Lung (tissue), 16 donors: ENCODE measurements around the gene DST. TPM values are rescaled to one million over a fixed set of nuclear protein-coding genes. Genes with fewer than 3 reads are reported as not detected.

Experiments used
- ATAC-seq: fragments of 200-7000 bp; cut with Tn5 transposase; one replicate; pipeline ENCODE4 v1.9.1; 2020; ENCODE audit warnings: moderate number of reproducible peaks; ENCODE audit not compliant: insufficient read depth, low FRiP score
- DNase-seq, 3 donors: peaks; one replicate each; pipeline ENCODE4 v3.0.0-alpha.2; 2013 to 2017
- H3K27ac ChIP-seq, 2 donors: one replicate each; pipeline ENCODE4 v1.5.1; 2013; ENCODE audit warnings: mild to moderate bottlenecking in 2 of 2, moderate library complexity in 2 of 2, control low read depth in 1 of 2, inconsistent platforms in 1 of 2, low read depth in 1 of 2, low read length in 1 of 2
- H3K27me3 ChIP-seq, 3 donors: one replicate each; pipeline ENCODE4 v1.5.1; 2013; ENCODE audit warnings: low read length in 2 of 3; ENCODE audit not compliant: control insufficient read depth in 3 of 3, insufficient read depth in 3 of 3
- H3K36me3 ChIP-seq, 4 donors: one replicate each; pipeline ENCODE4 v1.5.1; 2013; ENCODE audit warnings: low read length in 4 of 4, mild to moderate bottlenecking in 1 of 4, moderate library complexity in 1 of 4; ENCODE audit not compliant: control insufficient read depth in 4 of 4, insufficient read depth in 4 of 4
- H3K4me1 ChIP-seq, 5 donors: one replicate each; pipeline ENCODE4 v1.5.1; 2013; ENCODE audit warnings: low read length in 5 of 5, mild to moderate bottlenecking in 2 of 5, moderate library complexity in 1 of 5; ENCODE audit not compliant: control insufficient read depth in 5 of 5, insufficient read depth in 5 of 5
- H3K4me3 ChIP-seq: one replicate; pipeline ENCODE4 v1.5.1; 2013; ENCODE audit warnings: mild to moderate bottlenecking, control low read depth, moderate library complexity
- H3K9ac ChIP-seq, 2 donors: one replicate each; pipeline ENCODE4 v1.5.1; 2013; ENCODE audit warnings: low read length in 2 of 2, control low read depth in 1 of 2; ENCODE audit not compliant: insufficient read depth in 1 of 2
- H3K9me3 ChIP-seq, 4 donors: one replicate each; pipeline ENCODE4 v1.5.1; 2013; ENCODE audit warnings: low read length in 3 of 4, mild to moderate bottlenecking in 1 of 4, moderate library complexity in 1 of 4; ENCODE audit not compliant: control insufficient read depth in 4 of 4, insufficient read depth in 3 of 4
- CTCF ChIP-seq: IDR thresholded peaks from 2 replicates; pipeline ENCODE4 v1.5.1; 2012; ENCODE audit warnings: mild to moderate bottlenecking; ENCODE audit errors: control extremely low read depth, extremely low read depth
- WGBS, 2 donors: extraction: QIAGEN DNeasy Blood & Tissue Kit; methylation state at CpG; one replicate each; pipeline ENCODE4 v1.1.7; 2013; 5-methylcytosine and 5-hydroxymethylcytosine counted together
- long read RNA-seq, 5 donors: transcript quantifications; one replicate each; lab custom pipeline, GENCODE V29; 2026
- polyA plus RNA-seq, 2 donors: library from polyadenylated mRNA; stranded (reverse); fragments of 200-250 nt; gene quantifications; one replicate each; pipeline ENCODE4 v1.2.1, GENCODE V29; 2013
- total RNA-seq, 2 donors: library from RNA; depleted of rRNA in 1 of 2; stranded (reverse); fragments of >200 nt in 1 of 2; gene quantifications; one replicate each; pipeline ENCODE4 v1.2.1, GENCODE V29; 2014 to 2021
- donor health status: control.
- donor health status: control.
- donor health status: Bipolar disorder and iron deficiency.
- donor health status: healthy.
- donor health status: DM: yes; HTN: yes; CAD: no.

The DST gene
- 100 to 1,000 TPM; 340 to 835 TPM for total RNA-seq
- 10 to 100 TPM; 40.7 to 62.6 TPM for polyA plus RNA-seq
- long read RNA-seq, donor 1, full-length matches to known transcripts = 40 of 171 reads
- long read RNA-seq, donor 1, partial matches to known transcripts = 131 of 171 reads
- long read RNA-seq, donor 1, other reads (novel, unspliced or antisense) = 0 of 171 reads
- long read RNA-seq, donor 2, full-length matches to known transcripts = 11 of 17 reads
- long read RNA-seq, donor 2, partial matches to known transcripts = 6 of 17 reads
- long read RNA-seq, donor 2, other reads (novel, unspliced or antisense) = 0 of 17 reads
- long read RNA-seq, donor 3, full-length matches to known transcripts = 22 of 53 reads
- long read RNA-seq, donor 3, partial matches to known transcripts = 31 of 53 reads
- long read RNA-seq, donor 3, other reads (novel, unspliced or antisense) = 0 of 53 reads
- long read RNA-seq, donor 4, transcript DST-211 (4 exons, 2,016 nt) = major isoform, 6 of 12 reads
- long read RNA-seq, donor 4, partial matches to known transcripts = 0 of 12 reads
- long read RNA-seq, donor 4, other reads (novel, unspliced or antisense) = 0 of 12 reads
- long read RNA-seq, donor 5, transcript DST-211 (4 exons, 2,016 nt) = minor isoform, 6 of 62 reads
- long read RNA-seq, donor 5, transcript DST-218 (2 exons, 2,967 nt) = major isoform, 13 of 62 reads
- long read RNA-seq, donor 5, partial matches to known transcripts = 37 of 62 reads
- long read RNA-seq, donor 5, other reads (novel, unspliced or antisense) = 0 of 62 reads

- H3K27ac ChIP-seq = peak within 1 kb of the TSS in 1 of 2 donors; percentile 45
- H3K4me3 ChIP-seq = no peak within 1 kb of the TSS
- no peaks in the 10 kb centered on the region for H3K27me3 ChIP-seq
- no peak for DNase-seq
- no peak within 1 kb of the TSS for H3K9ac ChIP-seq
- peaks cover 2 to 32% (median 13%) of the 10 kb centered on the region in 4 donors for H3K36me3 ChIP-seq
- TF ChIP-seq CTCF = no peak
- 82 to 90% methylated on average over 7 of the region's 7 CpGs for WGBS, 2 donors
- H3K9me3 ChIP-seq = no peaks in the 10 kb centered on the region
- no peak for ATAC-seq
- peaks cover 0 to 6% (median 0%) of the 10 kb centered on the region in 5 donors for H3K4me1 ChIP-seq
Observed at GRCh38 chr6:56642366-56643261, at the start of gene DST. Gene DST, minus strand, starts transcription at chr6:56642889.

DNA sequence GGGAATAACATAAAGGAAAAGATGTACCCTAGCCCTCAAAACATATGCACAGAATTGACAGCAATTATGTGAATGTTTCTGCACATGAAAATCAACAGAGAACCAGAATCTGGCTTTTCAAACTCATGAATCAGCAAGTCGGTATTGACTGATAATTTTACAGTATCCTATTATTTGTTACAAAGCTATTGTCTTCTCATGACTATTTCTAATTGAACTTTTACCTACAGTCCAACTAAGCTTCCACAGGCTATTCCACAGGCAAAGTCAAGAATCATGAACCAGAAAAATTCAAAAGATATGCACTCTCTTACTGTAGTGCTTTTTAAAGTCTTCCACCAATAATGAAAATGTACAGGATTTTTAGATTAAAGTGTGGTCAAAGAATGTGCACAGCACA lies 49.1 kb upstream of the DST start:
- WGBS, 2 donors = 67 to 76% methylated on average over 1 of the region's 1 CpG
- Histone ChIP-seq H3K27me3 (no peaks in the 10 kb centered on the region), H3K4me3 (no peak overlapping the region), H3K4me1 (peaks cover 0 to 32% (median 5%) of the 10 kb centered on the region in 5 donors), H3K36me3 (peaks cover 0 to 2% (median 0%) of the 10 kb centered on the region in 4 donors), H3K27ac (peak overlapping the region in 1 of 2 donors; percentile 96), H3K9me3 (no peaks in the 10 kb centered on the region), H3K9ac (peak overlapping the region; percentile 6 to 99)
- TF ChIP-seq CTCF = no peak
- ATAC-seq = no peak
- DNase-seq = peak in 2 of 3 donors; percentile 45 to 65

DNA sequence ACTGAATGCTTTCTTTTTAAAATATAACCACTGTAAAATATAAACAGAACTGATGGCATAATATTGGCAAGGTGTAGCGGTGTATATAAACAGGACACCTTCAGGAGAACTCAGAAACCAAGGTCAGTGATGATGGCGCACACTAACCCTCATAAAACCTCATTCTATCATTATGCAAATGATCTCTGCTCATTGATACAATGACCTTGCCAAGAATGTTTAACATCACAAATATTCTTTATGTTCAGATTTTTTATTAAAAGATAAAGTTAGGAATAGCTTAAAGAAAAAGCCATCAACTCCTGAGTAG lies 48.6 kb upstream of the DST start:
- peaks cover 0 to 33% (median 3%) of the 10 kb centered on the region in 5 donors for H3K4me1 ChIP-seq
- WGBS, 2 donors = 73 to 79% methylated on average over 2 of the region's 2 CpGs

More for the DNA sequence above, 48.6 kb upstream of the DST start:
- Histone ChIP-seq H3K9me3 (no peaks in the 10 kb centered on the region), H3K27ac (peak overlapping the region in 1 of 2 donors; percentile 40), H3K27me3 (no peaks in the 10 kb centered on the region), H3K9ac (peak overlapping the region in 1 of 2 donors; percentile 99), H3K36me3 (no peaks in the 10 kb centered on the region), H3K4me3 (no peak overlapping the region)
- TF ChIP-seq CTCF = no peak
- peak in 1 of 3 donors; percentile 39 for DNase-seq
- no peak for ATAC-seq
